SK-N-SH treated with all-trans-retinoic acid at 6 μM for 48 hours (cell line): Measurements from ENCODE around the gene MAGEB6.

Experiments used
- ATAC-seq: fragments of 200-7000 bp; cut with Tn5 transposase; 3 replicates; pipeline ENCODE4 v1.9.1; 2020; ENCODE audit warnings: mild to moderate bottlenecking, moderate library complexity
- ARNTL ChIP-seq: fragments of 450-650 bp; formaldehyde crosslinking; IDR thresholded peaks from 2 replicates; pipeline ENCODE4 v1.5.0; 2020; ENCODE audit warnings: low read depth, mild to moderate bottlenecking, moderate library complexity, borderline replicate concordance
- BACH2 ChIP-seq: fragments of 250-450 bp; sonication (Bioruptor Pico); IDR thresholded peaks from 2 replicates; pipeline ENCODE4 v1.9.0; 2021; ENCODE audit warnings: mild to moderate bottlenecking, borderline replicate concordance
- CSDC2 ChIP-seq: fragments of 250-450 bp; sonication (Bioruptor Pico); IDR thresholded peaks from 2 replicates; pipeline ENCODE4 v1.5.0; 2020; ENCODE audit warnings: mild to moderate bottlenecking, moderate library complexity
- ESRRG ChIP-seq: fragments of 250-450 bp; sonication (Bioruptor Pico); IDR thresholded peaks from 2 replicates; pipeline ENCODE4 v1.6.1; 2021; ENCODE audit warnings: mild to moderate bottlenecking
- GLIS3 ChIP-seq: fragments of 250-450 bp; sonication (Bioruptor Pico); IDR thresholded peaks from 2 replicates; pipeline ENCODE4 v1.5.0; 2020; ENCODE audit warnings: mild to moderate bottlenecking, moderate library complexity
- OSR1 ChIP-seq: fragments of 250-450 bp; sonication (Bioruptor Pico); IDR thresholded peaks from 2 replicates; pipeline ENCODE4 v1.8.0; 2022; ENCODE audit warnings: moderate library complexity, mild to moderate bottlenecking, inconsistent platforms
- PATZ1 ChIP-seq: fragments of 250-450 bp; sonication (Bioruptor Pico); IDR thresholded peaks from 2 replicates; pipeline ENCODE4 v1.8.0; 2020; ENCODE audit warnings: mild to moderate bottlenecking, moderate library complexity, borderline replicate concordance
- POU6F1 ChIP-seq: fragments of 250-450 bp; sonication (Bioruptor Pico); IDR thresholded peaks from 2 replicates; pipeline ENCODE4 v1.8.0; 2021; ENCODE audit warnings: low read depth, mild to moderate bottlenecking, moderate library complexity, borderline replicate concordance
- PPARA ChIP-seq: fragments of 250-450 bp; sonication (Bioruptor Pico); IDR thresholded peaks from 2 replicates; pipeline ENCODE4 v1.5.0; 2020; ENCODE audit warnings: mild to moderate bottlenecking, borderline replicate concordance
- RARB ChIP-seq: fragments of 250-450 bp; sonication (Bioruptor Pico); IDR thresholded peaks from 2 replicates; pipeline ENCODE4 v1.8.0; 2021; ENCODE audit warnings: mild to moderate bottlenecking, moderate library complexity
- SNAI2 ChIP-seq: fragments of 250-450 bp; sonication (Bioruptor Pico); IDR thresholded peaks from 2 replicates; pipeline ENCODE4 v1.5.0; 2020; ENCODE audit warnings: mild to moderate bottlenecking, moderate library complexity
- TCF4 ChIP-seq: fragments of 250-450 bp; sonication (Bioruptor Pico); IDR thresholded peaks from 2 replicates; pipeline ENCODE4 v1.8.0; 2021; ENCODE audit warnings: mild to moderate bottlenecking, moderate library complexity, borderline replicate concordance
- TOX ChIP-seq: fragments of 250-450 bp; sonication (Bioruptor Pico); IDR thresholded peaks from 2 replicates; pipeline ENCODE4 v1.8.0; 2021; ENCODE audit warnings: mild to moderate bottlenecking, moderate library complexity, borderline replicate concordance
- ZC3H10 ChIP-seq: fragments of 250-450 bp; sonication (Bioruptor Pico); IDR thresholded peaks from 2 replicates; pipeline ENCODE4 v1.5.1; 2021; ENCODE audit warnings: mild to moderate bottlenecking, moderate library complexity
- ZFP3 ChIP-seq: fragments of 250-450 bp; sonication (Bioruptor Pico); IDR thresholded peaks from 2 replicates; pipeline ENCODE4 v1.5.0; 2020; ENCODE audit warnings: mild to moderate bottlenecking, moderate library complexity
- ZFP30 ChIP-seq: fragments of 450-650 bp; formaldehyde crosslinking; IDR thresholded peaks from 2 replicates; pipeline ENCODE4 v1.5.0; 2022; ENCODE audit warnings: mild to moderate bottlenecking, moderate library complexity
- ZNF565 ChIP-seq: fragments of 450-650 bp; formaldehyde crosslinking; conservative IDR thresholded peaks from 2 replicates; pipeline ENCODE4 v1.5.0; 2020; ENCODE audit warnings: low read depth, mild to moderate bottlenecking, moderate library complexity
- ZNF70 ChIP-seq: fragments of 450-650 bp; formaldehyde crosslinking; IDR thresholded peaks from 2 replicates; pipeline ENCODE4 v1.5.0; 2020; ENCODE audit warnings: mild to moderate bottlenecking, moderate library complexity
- ZNF8 ChIP-seq: fragments of 450-650 bp; formaldehyde crosslinking; IDR thresholded peaks from 2 replicates; pipeline ENCODE4 v1.5.0; 2020; ENCODE audit warnings: mild to moderate bottlenecking, moderate library complexity
- TF ChIP-seq, protein P1 (sequence below): fragments of 250-450 bp; sonication (Bioruptor Pico); IDR thresholded peaks from 2 replicates; pipeline ENCODE4 v1.5.1; 2020; ENCODE audit warnings: low read depth, mild to moderate bottlenecking, moderate library complexity
- TF ChIP-seq, protein P2 (sequence below): fragments of 250-450 bp; sonication (Bioruptor Pico); IDR thresholded peaks from 2 replicates; pipeline ENCODE4 v1.5.0; 2020; ENCODE audit warnings: mild to moderate bottlenecking, moderate library complexity
- TF ChIP-seq, protein P3 (sequence below): fragments of 250-450 bp; sonication (Bioruptor Pico); IDR thresholded peaks from 2 replicates; pipeline ENCODE4 v1.5.1; 2021; ENCODE audit warnings: mild to moderate bottlenecking, moderate library complexity

MAGEB6 gene

DNA sequence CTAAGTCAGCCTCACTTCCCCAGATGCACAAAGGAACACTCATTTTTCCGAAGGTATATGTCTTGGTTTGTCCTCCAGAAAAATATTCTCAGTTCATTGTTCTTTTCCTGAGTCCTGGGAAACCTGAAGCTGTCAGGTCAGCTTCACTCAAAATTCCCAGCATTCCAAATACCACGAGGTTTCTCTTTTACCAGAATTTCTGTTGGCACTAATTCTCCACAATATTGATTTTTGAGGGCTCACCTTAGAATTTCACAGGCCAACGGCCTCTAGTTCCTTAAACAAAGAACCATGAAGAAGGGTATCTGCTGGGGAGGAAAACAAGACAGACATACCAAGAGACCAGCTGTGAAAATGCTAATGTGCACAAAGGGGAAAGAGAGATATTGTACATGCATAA is 15.8 kb downstream of the MAGEB6 start:
- ATAC-seq = no peak
- TF ChIP-seq BACH2 (CRISPR knock-in tag) = no peak
- TF ChIP-seq PPARA (CRISPR knock-in tag) = no peak
- TF ChIP-seq ZFP3 (CRISPR knock-in tag) = no peak
- no peak for TF ChIP-seq PATZ1 (CRISPR knock-in tag)
- TF ChIP-seq ZFP30 (CRISPR knock-in tag) = no peak
- no peak for TF ChIP-seq POU6F1 (CRISPR knock-in tag)
- TF ChIP-seq OSR1 (CRISPR knock-in tag) = no peak
- TF ChIP-seq, protein P1, sequence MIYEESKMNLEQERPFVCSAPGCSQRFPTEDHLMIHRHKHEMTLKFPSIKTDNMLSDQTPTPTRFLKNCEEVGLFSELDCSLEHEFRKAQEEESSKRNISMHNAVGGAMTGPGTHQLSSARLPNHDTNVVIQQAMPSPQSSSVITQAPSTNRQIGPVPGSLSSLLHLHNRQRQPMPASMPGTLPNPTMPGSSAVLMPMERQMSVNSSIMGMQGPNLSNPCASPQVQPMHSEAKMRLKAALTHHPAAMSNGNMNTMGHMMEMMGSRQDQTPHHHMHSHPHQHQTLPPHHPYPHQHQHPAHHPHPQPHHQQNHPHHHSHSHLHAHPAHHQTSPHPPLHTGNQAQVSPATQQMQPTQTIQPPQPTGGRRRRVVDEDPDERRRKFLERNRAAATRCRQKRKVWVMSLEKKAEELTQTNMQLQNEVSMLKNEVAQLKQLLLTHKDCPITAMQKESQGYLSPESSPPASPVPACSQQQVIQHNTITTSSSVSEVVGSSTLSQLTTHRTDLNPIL (CRISPR knock-in tag) = no peak
- TF ChIP-seq ARNTL (CRISPR knock-in tag) = no peak

GRCh38 chrX:26215869-26216268 is 23.6 kb downstream of the MAGEB6 start, which contains the start of gene MAGEB5:
MAGEB5 (plus strand) TSS chrX:26216169; CDS start chrX:26217302, 1,133 bp downstream.
- no peak for ATAC-seq
- no peak for TF ChIP-seq ARNTL (CRISPR knock-in tag)
- TF ChIP-seq, protein P1 (CRISPR knock-in tag) = no peak
- TF ChIP-seq GLIS3 (CRISPR knock-in tag) = no peak
- no peak for TF ChIP-seq SNAI2 (CRISPR knock-in tag)
- TF ChIP-seq, protein P2, sequence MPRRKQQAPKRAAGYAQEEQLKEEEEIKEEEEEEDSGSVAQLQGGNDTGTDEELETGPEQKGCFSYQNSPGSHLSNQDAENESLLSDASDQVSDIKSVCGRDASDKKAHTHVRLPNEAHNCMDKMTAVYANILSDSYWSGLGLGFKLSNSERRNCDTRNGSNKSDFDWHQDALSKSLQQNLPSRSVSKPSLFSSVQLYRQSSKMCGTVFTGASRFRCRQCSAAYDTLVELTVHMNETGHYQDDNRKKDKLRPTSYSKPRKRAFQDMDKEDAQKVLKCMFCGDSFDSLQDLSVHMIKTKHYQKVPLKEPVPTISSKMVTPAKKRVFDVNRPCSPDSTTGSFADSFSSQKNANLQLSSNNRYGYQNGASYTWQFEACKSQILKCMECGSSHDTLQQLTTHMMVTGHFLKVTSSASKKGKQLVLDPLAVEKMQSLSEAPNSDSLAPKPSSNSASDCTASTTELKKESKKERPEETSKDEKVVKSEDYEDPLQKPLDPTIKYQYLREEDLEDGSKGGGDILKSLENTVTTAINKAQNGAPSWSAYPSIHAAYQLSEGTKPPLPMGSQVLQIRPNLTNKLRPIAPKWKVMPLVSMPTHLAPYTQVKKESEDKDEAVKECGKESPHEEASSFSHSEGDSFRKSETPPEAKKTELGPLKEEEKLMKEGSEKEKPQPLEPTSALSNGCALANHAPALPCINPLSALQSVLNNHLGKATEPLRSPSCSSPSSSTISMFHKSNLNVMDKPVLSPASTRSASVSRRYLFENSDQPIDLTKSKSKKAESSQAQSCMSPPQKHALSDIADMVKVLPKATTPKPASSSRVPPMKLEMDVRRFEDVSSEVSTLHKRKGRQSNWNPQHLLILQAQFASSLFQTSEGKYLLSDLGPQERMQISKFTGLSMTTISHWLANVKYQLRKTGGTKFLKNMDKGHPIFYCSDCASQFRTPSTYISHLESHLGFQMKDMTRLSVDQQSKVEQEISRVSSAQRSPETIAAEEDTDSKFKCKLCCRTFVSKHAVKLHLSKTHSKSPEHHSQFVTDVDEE (CRISPR knock-in tag) = no peak
- TF ChIP-seq ZFP3 (CRISPR knock-in tag) = no peak
- no peak for TF ChIP-seq TOX (CRISPR knock-in tag)
- no peak for TF ChIP-seq OSR1 (CRISPR knock-in tag)
- TF ChIP-seq ESRRG (CRISPR knock-in tag) = no peak
- TF ChIP-seq BACH2 (CRISPR knock-in tag) = no peak
- no peak for TF ChIP-seq ZNF8 (CRISPR knock-in tag)
- no peak for TF ChIP-seq TCF4 (CRISPR knock-in tag)

DNA sequence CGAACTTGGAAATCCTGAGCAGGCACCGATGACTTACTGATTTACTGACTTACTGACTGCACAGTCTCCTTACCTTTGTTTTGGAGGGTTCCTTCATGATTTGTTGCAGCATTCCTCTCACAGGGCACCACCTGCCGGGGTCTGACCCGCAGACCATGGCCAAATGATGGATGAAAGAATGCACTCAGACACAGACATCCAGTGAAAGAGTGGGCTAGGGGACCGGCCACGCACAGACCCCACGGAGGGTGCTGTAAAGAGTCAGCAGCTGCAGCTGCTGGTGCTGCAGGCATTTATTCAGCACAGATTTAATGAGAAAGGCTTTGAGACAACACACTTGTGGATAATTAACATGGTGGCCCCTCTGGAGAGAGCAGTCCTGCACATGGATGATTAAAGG is 27.1 kb downstream of the MAGEB6 start:
- no peak for ATAC-seq
- no peak for TF ChIP-seq ZNF70 (CRISPR knock-in tag)
- no peak for TF ChIP-seq BACH2 (CRISPR knock-in tag)
- no peak for TF ChIP-seq RARB (CRISPR knock-in tag)
- TF ChIP-seq ARNTL (CRISPR knock-in tag) = no peak
- TF ChIP-seq ZNF565 = no peak
- TF ChIP-seq ZFP3 (CRISPR knock-in tag) = no peak
- TF ChIP-seq ESRRG (CRISPR knock-in tag) = no peak
- no peak for TF ChIP-seq PATZ1 (CRISPR knock-in tag)
- TF ChIP-seq, protein P3, sequence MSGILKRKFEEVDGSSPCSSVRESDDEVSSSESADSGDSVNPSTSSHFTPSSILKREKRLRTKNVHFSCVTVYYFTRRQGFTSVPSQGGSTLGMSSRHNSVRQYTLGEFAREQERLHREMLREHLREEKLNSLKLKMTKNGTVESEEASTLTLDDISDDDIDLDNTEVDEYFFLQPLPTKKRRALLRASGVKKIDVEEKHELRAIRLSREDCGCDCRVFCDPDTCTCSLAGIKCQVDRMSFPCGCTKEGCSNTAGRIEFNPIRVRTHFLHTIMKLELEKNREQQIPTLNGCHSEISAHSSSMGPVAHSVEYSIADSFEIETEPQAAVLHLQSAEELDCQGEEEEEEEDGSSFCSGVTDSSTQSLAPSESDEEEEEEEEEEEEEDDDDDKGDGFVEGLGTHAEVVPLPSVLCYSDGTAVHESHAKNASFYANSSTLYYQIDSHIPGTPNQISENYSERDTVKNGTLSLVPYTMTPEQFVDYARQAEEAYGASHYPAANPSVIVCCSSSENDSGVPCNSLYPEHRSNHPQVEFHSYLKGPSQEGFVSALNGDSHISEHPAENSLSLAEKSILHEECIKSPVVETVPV (CRISPR knock-in tag) = no peak
- TF ChIP-seq ZFP30 (CRISPR knock-in tag) = no peak
- no peak for TF ChIP-seq TOX (CRISPR knock-in tag)
- TF ChIP-seq OSR1 (CRISPR knock-in tag) = no peak
- no peak for TF ChIP-seq ZC3H10 (CRISPR knock-in tag)
- no peak for TF ChIP-seq SNAI2 (CRISPR knock-in tag)
- no peak for TF ChIP-seq CSDC2 (CRISPR knock-in tag)
- no peak for TF ChIP-seq ZNF8 (CRISPR knock-in tag)
